Tibial nerve (tissue), 4 donors: Measurements from ENCODE around the gene MAPK13.

ENCODE experiments used
- EP300 ChIP-seq, 2 donors: sonication (generic); formaldehyde crosslinking; IDR thresholded peaks; one replicate each; pipeline ENCODE4 v1.6.1; 2017; ENCODE audit warnings: antibody characterized with exemption in 2 of 2, mild to moderate bottlenecking in 1 of 2
- POLR2A ChIP-seq, 2 donors: fragments of 450-650 bp; IDR thresholded peaks; one replicate each; pipeline ENCODE4 v1.6.1; 2017; ENCODE audit warnings: antibody characterized with exemption in 2 of 2, mild to moderate bottlenecking in 2 of 2, moderate library complexity in 2 of 2
- TF ChIP-seq, protein P1 (sequence below), 5 experiments: fragments of 200-600 bp in 3 of 5; fragments of 450-650 bp in 2 of 5; sonication (generic) in 3 of 5; IDR thresholded peaks; one replicate each; pipeline ENCODE4 v1.5.1; 2016 to 2019; ENCODE audit warnings: antibody characterized with exemption in 5 of 5, mild to moderate bottlenecking in 3 of 5, moderate library complexity in 2 of 5

DNA sequence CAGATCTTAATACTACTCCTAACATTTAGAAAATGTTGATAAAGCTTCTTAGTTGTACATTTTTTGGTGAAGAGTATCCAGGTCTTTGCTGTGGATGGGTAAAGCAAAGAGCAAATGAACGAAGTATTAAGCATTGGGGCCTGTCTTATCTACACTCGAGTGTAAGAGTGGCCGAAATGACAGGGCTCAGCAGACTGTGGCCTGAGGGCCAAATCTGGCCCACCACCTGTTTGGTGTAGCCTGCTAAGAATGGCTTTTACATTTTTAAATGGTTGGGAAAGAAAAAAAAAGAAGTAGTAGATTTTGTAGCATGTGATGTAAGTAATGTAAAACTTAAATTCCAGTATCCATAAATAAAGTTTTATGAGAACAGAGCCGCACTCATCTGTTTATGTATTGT is 19.4 kb upstream of the MAPK13 start:
- TF ChIP-seq, protein P1, sequence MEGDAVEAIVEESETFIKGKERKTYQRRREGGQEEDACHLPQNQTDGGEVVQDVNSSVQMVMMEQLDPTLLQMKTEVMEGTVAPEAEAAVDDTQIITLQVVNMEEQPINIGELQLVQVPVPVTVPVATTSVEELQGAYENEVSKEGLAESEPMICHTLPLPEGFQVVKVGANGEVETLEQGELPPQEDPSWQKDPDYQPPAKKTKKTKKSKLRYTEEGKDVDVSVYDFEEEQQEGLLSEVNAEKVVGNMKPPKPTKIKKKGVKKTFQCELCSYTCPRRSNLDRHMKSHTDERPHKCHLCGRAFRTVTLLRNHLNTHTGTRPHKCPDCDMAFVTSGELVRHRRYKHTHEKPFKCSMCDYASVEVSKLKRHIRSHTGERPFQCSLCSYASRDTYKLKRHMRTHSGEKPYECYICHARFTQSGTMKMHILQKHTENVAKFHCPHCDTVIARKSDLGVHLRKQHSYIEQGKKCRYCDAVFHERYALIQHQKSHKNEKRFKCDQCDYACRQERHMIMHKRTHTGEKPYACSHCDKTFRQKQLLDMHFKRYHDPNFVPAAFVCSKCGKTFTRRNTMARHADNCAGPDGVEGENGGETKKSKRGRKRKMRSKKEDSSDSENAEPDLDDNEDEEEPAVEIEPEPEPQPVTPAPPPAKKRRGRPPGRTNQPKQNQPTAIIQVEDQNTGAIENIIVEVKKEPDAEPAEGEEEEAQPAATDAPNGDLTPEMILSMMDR (IDR thresholded peaks at IDR 0.05): no peak
- TF ChIP-seq POLR2A (IDR thresholded peaks at IDR 0.05) (no peak), EP300 (IDR thresholded peaks at IDR 0.05) (no peak)
